ENCODE measurements around the gene ZCCHC2.

DNA sequence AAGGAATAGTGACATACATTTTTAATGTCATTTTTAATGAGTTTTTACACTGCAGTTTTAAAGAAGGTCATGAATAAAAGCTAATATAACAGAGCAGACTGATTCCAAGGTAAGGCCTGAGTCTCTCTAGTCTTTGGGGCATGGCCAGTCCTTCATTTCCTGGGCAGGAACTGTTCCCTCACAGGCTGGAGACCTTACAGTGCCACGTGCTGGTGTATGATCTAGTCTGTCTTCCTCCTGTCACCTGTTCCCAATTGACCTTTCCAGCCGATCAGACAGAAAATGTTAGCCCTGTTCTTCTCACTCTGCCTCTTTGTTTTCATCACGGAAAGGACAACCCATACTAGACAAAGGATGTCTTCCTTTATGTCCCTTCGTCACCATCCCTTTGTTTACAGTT lies 33.6 kb downstream of the ZCCHC2 start:
- TF ChIP-seq POLR2A (IDR thresholded peaks at IDR 0.05) = no peak
- TF ChIP-seq, protein P1, sequence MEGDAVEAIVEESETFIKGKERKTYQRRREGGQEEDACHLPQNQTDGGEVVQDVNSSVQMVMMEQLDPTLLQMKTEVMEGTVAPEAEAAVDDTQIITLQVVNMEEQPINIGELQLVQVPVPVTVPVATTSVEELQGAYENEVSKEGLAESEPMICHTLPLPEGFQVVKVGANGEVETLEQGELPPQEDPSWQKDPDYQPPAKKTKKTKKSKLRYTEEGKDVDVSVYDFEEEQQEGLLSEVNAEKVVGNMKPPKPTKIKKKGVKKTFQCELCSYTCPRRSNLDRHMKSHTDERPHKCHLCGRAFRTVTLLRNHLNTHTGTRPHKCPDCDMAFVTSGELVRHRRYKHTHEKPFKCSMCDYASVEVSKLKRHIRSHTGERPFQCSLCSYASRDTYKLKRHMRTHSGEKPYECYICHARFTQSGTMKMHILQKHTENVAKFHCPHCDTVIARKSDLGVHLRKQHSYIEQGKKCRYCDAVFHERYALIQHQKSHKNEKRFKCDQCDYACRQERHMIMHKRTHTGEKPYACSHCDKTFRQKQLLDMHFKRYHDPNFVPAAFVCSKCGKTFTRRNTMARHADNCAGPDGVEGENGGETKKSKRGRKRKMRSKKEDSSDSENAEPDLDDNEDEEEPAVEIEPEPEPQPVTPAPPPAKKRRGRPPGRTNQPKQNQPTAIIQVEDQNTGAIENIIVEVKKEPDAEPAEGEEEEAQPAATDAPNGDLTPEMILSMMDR (IDR thresholded peaks at IDR 0.05) = no peak

All from esophagus squamous epithelium (tissue), 4 donors.